Uterus (tissue), 2 donors: ENCODE results near the gene UTP20.

Experiments
- CTCF ChIP-seq, 4 experiments: fragments of 200-600 bp in 2 of 4; fragments of 450-650 bp in 2 of 4; sonication (generic) in 2 of 4; IDR thresholded peaks; one replicate each; pipeline ENCODE4 v1.5.1; 2016 to 2019; ENCODE audit warnings: antibody characterized with exemption in 4 of 4, mild to moderate bottlenecking in 2 of 4, moderate library complexity in 1 of 4
- POLR2A ChIP-seq, 2 donors: fragments of 450-650 bp; IDR thresholded peaks; one replicate each; pipeline ENCODE4 v1.6.1; 2016; ENCODE audit warnings: antibody characterized with exemption in 2 of 2, mild to moderate bottlenecking in 1 of 2, moderate library complexity in 1 of 2

GRCh38 chr12:101243616-101244015, 36.3 kb upstream of the UTP20 start:
- TF ChIP-seq CTCF (IDR thresholded peaks at IDR 0.05), result no peak
- TF ChIP-seq POLR2A (IDR thresholded peaks at IDR 0.05), result no peak
